Neural progenitor cell (in vitro differentiated cells): Measurements from ENCODE around the gene PLEKHA7. TPM values are rescaled to one million over a fixed set of nuclear protein-coding genes. Genes with fewer than 3 reads are reported as not detected.

Experiments
- DNase-seq: peaks from one replicate; pipeline ENCODE4 v3.0.0-alpha.2; 2016; ENCODE audit warnings: low spot score
- H2AFZ ChIP-seq: fragments of 200-600 bp; sonication (generic); replicated peaks from 2 replicates; pipeline ENCODE4 v1.6.1; 2016; ENCODE audit warnings: antibody characterized with exemption
- H3F3A ChIP-seq: fragments of 200-600 bp; sonication (generic); 2 replicates; pipeline ENCODE4 v1.6.1; 2016; ENCODE audit warnings: antibody characterized with exemption, low read depth
- H3K27ac ChIP-seq: fragments of 200-600 bp; sonication (generic); 2 replicates; pipeline ENCODE4 v1.5.1; 2016; ENCODE audit warnings: mild to moderate bottlenecking
- H3K27me3 ChIP-seq: fragments of 200-600 bp; sonication (generic); 2 replicates; pipeline ENCODE4 v1.6.1; 2016; ENCODE audit warnings: mild to moderate bottlenecking, moderate library complexity
- H3K36me3 ChIP-seq: fragments of 200-600 bp; sonication (generic); 2 replicates; pipeline ENCODE4 v1.5.1; 2016
- H3K4me1 ChIP-seq: fragments of 200-600 bp; sonication (generic); 2 replicates; pipeline ENCODE4 v1.6.1; 2016; ENCODE audit warnings: mixed run types
- H3K4me2 ChIP-seq: fragments of 200-600 bp; sonication (generic); 2 replicates; pipeline ENCODE4 v1.6.1; 2016
- H3K4me3 ChIP-seq: fragments of 200-600 bp; sonication (generic); 2 replicates; pipeline ENCODE4 v1.5.1; 2016
- H3K79me2 ChIP-seq: fragments of 200-600 bp; sonication (generic); 2 replicates; pipeline ENCODE4 v1.6.1; 2016; ENCODE audit warnings: low read depth
- H3K9ac ChIP-seq: fragments of 200-600 bp; sonication (generic); 2 replicates; pipeline ENCODE4 v1.6.1; 2016
- H3K9me3 ChIP-seq: fragments of 200-600 bp; sonication (generic); 2 replicates; pipeline ENCODE4 v1.5.1; 2016; ENCODE audit warnings: low read depth
- H4K20me1 ChIP-seq: fragments of 200-600 bp; sonication (generic); 2 replicates; pipeline ENCODE4 v1.6.1; 2016; ENCODE audit warnings: low read depth
- H3K27ac Mint-ChIP-seq: 3 replicates; pipeline ENCODE4 v1.8.0; 2021; ENCODE audit warnings: mixed read lengths
- H3K27me3 Mint-ChIP-seq: 2 replicates; pipeline ENCODE4 v1.8.0; 2022; ENCODE audit warnings: low read depth, mild to moderate bottlenecking, inconsistent platforms, moderate library complexity, mixed read lengths; ENCODE audit not compliant: insufficient read depth
- H3K36me3 Mint-ChIP-seq: 3 replicates; pipeline ENCODE4 v1.8.0; 2021; ENCODE audit warnings: mixed read lengths
- H3K4me1 Mint-ChIP-seq: 3 replicates; pipeline ENCODE4 v1.8.0; 2021; ENCODE audit warnings: mixed read lengths
- H3K4me3 Mint-ChIP-seq: 3 replicates; pipeline ENCODE4 v1.8.0; 2021; ENCODE audit warnings: mild to moderate bottlenecking, moderate library complexity, mixed read lengths
- H3K9me3 Mint-ChIP-seq: 3 replicates; pipeline ENCODE4 v1.8.0; 2020; ENCODE audit warnings: mixed read lengths
- EZH2 ChIP-seq: fragments of 200-600 bp; sonication (generic); IDR thresholded peaks from 2 replicates; pipeline ENCODE4 v1.6.1; 2017; ENCODE audit warnings: antibody characterized with exemption, mild to moderate bottlenecking, moderate library complexity
- EZH2phosphoT487 ChIP-seq: fragments of 200-600 bp; sonication (generic); IDR thresholded peaks from 2 replicates; pipeline ENCODE4 v1.6.1; 2017; ENCODE audit warnings: antibody characterized with exemption
- total RNA-seq: library from RNA; depleted of rRNA; stranded (reverse); fragments of >200 nt; gene quantifications from 2 replicates; pipeline ENCODE4 v1.2.3, GENCODE V29; 2015; ENCODE audit warnings: low replicate concordance
- TF ChIP-seq, protein P1 (sequence below): fragments of 200-600 bp; sonication (generic); IDR thresholded peaks from 2 replicates; pipeline ENCODE4 v1.5.1; 2017; ENCODE audit warnings: antibody characterized with exemption, mild to moderate bottlenecking

PLEKHA7 gene
- total RNA-seq, 1 donor from 2014 or later: 20.3 TPM

DNA sequence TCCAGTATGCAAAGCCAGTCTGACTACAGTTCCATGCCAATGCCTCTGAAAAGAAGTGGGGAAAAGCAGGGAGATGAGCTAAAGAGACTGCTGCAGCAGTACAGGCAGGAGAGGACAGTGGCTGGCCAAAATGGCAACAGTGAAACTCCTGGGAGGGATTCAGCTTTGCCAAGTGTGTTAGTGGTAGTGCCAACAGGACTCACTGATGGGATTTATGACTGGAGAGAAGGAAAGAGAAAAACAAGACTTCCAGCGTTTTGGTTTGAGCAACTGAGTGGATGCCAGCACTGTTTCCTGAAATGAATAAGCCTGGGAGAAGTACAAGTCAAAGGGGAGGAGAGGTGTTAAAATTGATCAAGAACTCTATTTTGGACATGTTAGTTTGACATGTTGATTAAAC lies 80.9 kb downstream of the PLEKHA7 start:
- no peaks in the 10 kb centered on the region for H3K27me3 Mint-ChIP-seq
- no peak overlapping the region for H3K27ac Mint-ChIP-seq
- TF ChIP-seq EZH2phosphoT487 (no peak), EZH2 (no peak)
- TF ChIP-seq, protein P1, sequence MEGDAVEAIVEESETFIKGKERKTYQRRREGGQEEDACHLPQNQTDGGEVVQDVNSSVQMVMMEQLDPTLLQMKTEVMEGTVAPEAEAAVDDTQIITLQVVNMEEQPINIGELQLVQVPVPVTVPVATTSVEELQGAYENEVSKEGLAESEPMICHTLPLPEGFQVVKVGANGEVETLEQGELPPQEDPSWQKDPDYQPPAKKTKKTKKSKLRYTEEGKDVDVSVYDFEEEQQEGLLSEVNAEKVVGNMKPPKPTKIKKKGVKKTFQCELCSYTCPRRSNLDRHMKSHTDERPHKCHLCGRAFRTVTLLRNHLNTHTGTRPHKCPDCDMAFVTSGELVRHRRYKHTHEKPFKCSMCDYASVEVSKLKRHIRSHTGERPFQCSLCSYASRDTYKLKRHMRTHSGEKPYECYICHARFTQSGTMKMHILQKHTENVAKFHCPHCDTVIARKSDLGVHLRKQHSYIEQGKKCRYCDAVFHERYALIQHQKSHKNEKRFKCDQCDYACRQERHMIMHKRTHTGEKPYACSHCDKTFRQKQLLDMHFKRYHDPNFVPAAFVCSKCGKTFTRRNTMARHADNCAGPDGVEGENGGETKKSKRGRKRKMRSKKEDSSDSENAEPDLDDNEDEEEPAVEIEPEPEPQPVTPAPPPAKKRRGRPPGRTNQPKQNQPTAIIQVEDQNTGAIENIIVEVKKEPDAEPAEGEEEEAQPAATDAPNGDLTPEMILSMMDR: no peak
- no peak overlapping the region for H3K4me2 ChIP-seq
- peaks cover 9% of the 10 kb centered on the region for H3F3A ChIP-seq
- peaks cover 3% of the 10 kb centered on the region for H3K27me3 ChIP-seq
- H4K20me1 ChIP-seq: peaks cover 27% of the 10 kb centered on the region
- H3K9me3 ChIP-seq: no peaks in the 10 kb centered on the region
- DNase-seq: no peak
- H3K4me1 ChIP-seq: peaks cover 14% of the 10 kb centered on the region
- H3K27ac ChIP-seq: no peak overlapping the region
- H3K79me2 ChIP-seq: no peaks in the 10 kb centered on the region
- H3K9ac ChIP-seq: no peak overlapping the region
- H3K9me3 Mint-ChIP-seq: no peaks in the 10 kb centered on the region
- H2AFZ ChIP-seq: no peak overlapping the region
- H3K4me3 Mint-ChIP-seq: no peak overlapping the region
- H3K36me3 Mint-ChIP-seq: no peaks in the 10 kb centered on the region
- peaks cover 18% of the 10 kb centered on the region for H3K4me1 Mint-ChIP-seq
- no peaks in the 10 kb centered on the region for H3K36me3 ChIP-seq
- no peak overlapping the region for H3K4me3 ChIP-seq

GRCh38 chr11:16928044-16928443 lies 86.2 kb downstream of the PLEKHA7 start:
- Histone ChIP-seq H3F3A (peaks cover 10% of the 10 kb centered on the region), H2AFZ (no peak overlapping the region), H3K9me3 (no peaks in the 10 kb centered on the region), H3K36me3 (no peaks in the 10 kb centered on the region), H3K4me3 (no peak overlapping the region), H3K9ac (no peak overlapping the region), H3K79me2 (no peaks in the 10 kb centered on the region), H4K20me1 (peaks cover 68% of the 10 kb centered on the region), H3K4me1 (peaks cover 46% of the 10 kb centered on the region), H3K27me3 (peaks cover 51% of the 10 kb centered on the region), H3K4me2 (no peak overlapping the region), H3K27ac (no peak overlapping the region)
- peaks cover 24% of the 10 kb centered on the region for H3K27me3 Mint-ChIP-seq
- DNase-seq: no peak
- peaks cover 22% of the 10 kb centered on the region for H3K4me1 Mint-ChIP-seq
- no peaks in the 10 kb centered on the region for H3K36me3 Mint-ChIP-seq
- H3K4me3 Mint-ChIP-seq: no peak overlapping the region
- no peak overlapping the region for H3K27ac Mint-ChIP-seq
- TF ChIP-seq EZH2 (no peak), EZH2phosphoT487 (no peak)
- TF ChIP-seq, protein P1: no peak
- H3K9me3 Mint-ChIP-seq: no peaks in the 10 kb centered on the region

DNA sequence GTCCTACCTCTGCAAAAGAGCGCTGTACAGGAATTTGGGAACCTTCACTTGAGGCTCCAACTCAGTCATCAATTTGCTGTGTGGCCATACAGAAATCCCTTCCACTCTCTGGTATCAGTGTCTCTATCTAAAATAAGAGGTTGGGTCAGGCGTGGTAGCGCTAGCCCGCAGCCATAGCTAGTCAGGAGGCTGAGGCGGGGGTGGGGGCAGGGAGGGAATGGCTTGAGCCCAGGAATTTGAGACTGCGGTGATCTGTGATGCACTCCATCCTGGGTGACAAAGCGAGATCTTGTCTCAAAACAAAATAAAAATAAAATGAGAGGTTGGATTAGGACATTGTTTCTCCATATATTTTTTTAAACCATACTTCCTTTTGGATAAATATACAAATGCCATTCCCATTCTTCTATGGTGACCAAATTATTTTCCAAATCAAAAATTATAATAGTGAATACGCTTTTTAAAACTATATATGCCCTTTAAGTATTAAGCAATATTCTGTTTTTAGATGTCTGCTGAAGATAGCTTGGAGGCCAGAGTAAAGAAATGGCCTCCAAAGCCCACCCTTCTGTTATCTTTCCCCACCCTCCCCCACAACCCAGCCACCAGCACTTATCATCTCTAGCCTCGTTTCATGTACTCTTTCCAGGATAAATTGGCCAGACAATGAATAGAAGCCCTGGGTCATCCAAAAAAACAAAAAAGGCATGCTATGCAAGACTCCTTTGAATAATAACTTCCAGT lies 87.2 kb downstream of the PLEKHA7 start:
- peaks cover 14% of the 10 kb centered on the region for H3F3A ChIP-seq
- peaks cover 21% of the 10 kb centered on the region for H3K4me1 Mint-ChIP-seq
- no peak overlapping the region for H3K27ac ChIP-seq
- no peaks in the 10 kb centered on the region for H3K9me3 Mint-ChIP-seq
- peaks cover 26% of the 10 kb centered on the region for H3K27me3 Mint-ChIP-seq
- no peak overlapping the region for H3K4me3 ChIP-seq
- peaks cover 73% of the 10 kb centered on the region for H4K20me1 ChIP-seq
- H3K27me3 ChIP-seq: peaks cover 51% of the 10 kb centered on the region
- no peaks in the 10 kb centered on the region for H3K36me3 ChIP-seq
- no peaks in the 10 kb centered on the region for H3K79me2 ChIP-seq
- DNase-seq: peak; percentile 41
- no peaks in the 10 kb centered on the region for H3K9me3 ChIP-seq
- H3K4me3 Mint-ChIP-seq: no peak overlapping the region
- H3K27ac Mint-ChIP-seq: no peak overlapping the region
- peak overlapping the region; percentile 97 for H3K4me2 ChIP-seq
- no peaks in the 10 kb centered on the region for H3K36me3 Mint-ChIP-seq
- no peak for TF ChIP-seq EZH2
- no peak for TF ChIP-seq EZH2phosphoT487
- TF ChIP-seq, protein P1: no peak
- peaks cover 52% of the 10 kb centered on the region for H3K4me1 ChIP-seq
- H3K9ac ChIP-seq: no peak overlapping the region
- no peak overlapping the region for H2AFZ ChIP-seq
